Activated CD4-positive, alpha-beta memory T cell treated with anti-CD3 and anti-CD28 coated beads, Interleukin-2, amount 10 ng/mL, durations not matched to agents 7 days and 5 days (primary cell): ENCODE data around the gene RNASE8. TPM values are rescaled to one million over a fixed set of nuclear protein-coding genes. Genes with fewer than 3 reads are reported as not detected.
"Not testable (repeated sequence)": the region's sequence is repeated elsewhere in the genome, so short reads cannot be mapped to it uniquely, and the experiment has no call there.

ENCODE experiments used
- CTCF ChIA-PET: fragments of 350-600 bp; sonication (Branson Sonifier 250); formaldehyde crosslinking; loops from one replicate; lab custom pipeline; 2021; ENCODE audit warnings: antibody characterized with exemption, inconsistent platforms; lab: Charles Lee
- POLR2A ChIA-PET: fragments of 350-600 bp; sonication (Branson Sonifier 250); formaldehyde crosslinking; loops from one replicate; lab custom pipeline; 2021; ENCODE audit warnings: antibody characterized with exemption; lab: Charles Lee
- DNase-seq: peaks from one replicate; pipeline ENCODE4 v3.0.0-alpha.2; 2020
- H3K27ac Mint-ChIP-seq: one replicate; pipeline ENCODE4 v1.8.0; 2021; ENCODE audit warnings: mild to moderate bottlenecking, mixed read lengths
- H3K27me3 Mint-ChIP-seq: one replicate; pipeline ENCODE4 v1.8.0; 2021; ENCODE audit warnings: mixed read lengths
- H3K36me3 Mint-ChIP-seq: one replicate; pipeline ENCODE4 v1.8.0; 2021; ENCODE audit warnings: low read depth, mixed read lengths
- H3K4me1 Mint-ChIP-seq: one replicate; pipeline ENCODE4 v1.8.0; 2021; ENCODE audit warnings: mixed read lengths
- H3K4me3 Mint-ChIP-seq: one replicate; pipeline ENCODE4 v1.8.0; 2021; ENCODE audit warnings: mild to moderate bottlenecking, mixed read lengths
- H3K9me3 Mint-ChIP-seq: one replicate; pipeline ENCODE4 v1.8.0; 2021; ENCODE audit warnings: mixed read lengths
- total RNA-seq, 2 experiments: library from RNA; stranded (reverse); gene quantifications; one replicate each; pipeline ENCODE4 v1.2.3, GENCODE V29; 2021

Gene RNASE8
- not detected for total RNA-seq

- H3K9me3 Mint-ChIP-seq = no peaks in the 10 kb centered on the region
- H3K27ac Mint-ChIP-seq = no peak within 1 kb of the TSS
- peaks cover 26% of the 10 kb centered on the region for H3K27me3 Mint-ChIP-seq
- CTCF ChIA-PET = interaction anchor here (3.0 kb wide), 1 partner anchor 44 kb away, joined by 10 read pairs; no protein-coding TSS in a partner anchor
- H3K4me1 Mint-ChIP-seq = peaks cover 8% of the 10 kb centered on the region
- H3K4me3 Mint-ChIP-seq = no peak within 1 kb of the TSS
- no peaks in the 10 kb centered on the region for H3K36me3 Mint-ChIP-seq
- no peak for DNase-seq
- POLR2A ChIA-PET = no interaction called here
These were observed at the start of gene RNASE8 for GRCh38 chr14:21057803-21058675. Gene RNASE8 (plus strand): TSS chr14:21057822. CDS start chr14:21057893, 71 bp downstream.

- H3K4me3 Mint-ChIP-seq, DNase-seq, POLR2A ChIA-PET, H3K27ac Mint-ChIP-seq, H3K4me1 Mint-ChIP-seq, H3K36me3 Mint-ChIP-seq, H3K9me3 Mint-ChIP-seq: not testable (repeated sequence)
- H3K27me3 Mint-ChIP-seq = peaks cover 19% of the 10 kb centered on the region
- CTCF ChIA-PET = interaction anchor here (1.1 to 3.4 kb wide), 4 partner anchors 35 to 95 kb away, joined by 3 to 13 read pairs (median 4); no protein-coding TSS in a partner anchor
These were observed 47.9 kb upstream of the RNASE8 start for GRCh38 chr14:21009721-21010120.

GRCh38 chr14:21011136-21011535 is 46.5 kb upstream of the RNASE8 start:
- Mint-ChIP-seq H3K4me3 (no peak overlapping the region), H3K4me1 (no peaks in the 10 kb centered on the region), H3K9me3 (no peaks in the 10 kb centered on the region), H3K27ac (no peak overlapping the region), H3K36me3 (no peaks in the 10 kb centered on the region), H3K27me3 (peaks cover 19% of the 10 kb centered on the region)
- ChIA-PET CTCF (interaction anchor here (1.5 to 3.4 kb wide), 7 partner anchors 14 to 94 kb away, joined by 3 to 16 read pairs (median 10); no protein-coding TSS in a partner anchor), POLR2A (no interaction called here)
- DNase-seq = no peak

- ChIA-PET CTCF (interaction anchor here (0.7 to 5.3 kb wide), 37 partner anchors 9 to 463 kb away, joined by 3 to 137 read pairs (median 9); partner anchors contain the start of genes RNASE13, RNASE8, SLC39A2 and TMEM253), POLR2A (interaction anchor here (0.6 to 2.4 kb wide), 11 partner anchors 16 to 257 kb away, joined by 3 to 23 read pairs (median 4); no protein-coding TSS in a partner anchor)
- no peak overlapping the region for H3K27ac Mint-ChIP-seq
- H3K4me1 Mint-ChIP-seq = no peaks in the 10 kb centered on the region
- no peaks in the 10 kb centered on the region for H3K9me3 Mint-ChIP-seq
- no peaks in the 10 kb centered on the region for H3K36me3 Mint-ChIP-seq
- H3K4me3 Mint-ChIP-seq = no peak overlapping the region
- peak; percentile 79 for DNase-seq
- H3K27me3 Mint-ChIP-seq = peaks cover 19% of the 10 kb centered on the region
These were observed 42.8 kb upstream of the RNASE8 start for GRCh38 chr14:21014761-21015190.

- POLR2A ChIA-PET = interaction anchor here (0.9 to 2.4 kb wide), 11 partner anchors 17 to 107 kb away, joined by 3 to 23 read pairs (median 4); no protein-coding TSS in a partner anchor
- H3K36me3 Mint-ChIP-seq = no peaks in the 10 kb centered on the region
- CTCF ChIA-PET = interaction anchor here (0.9 to 5.3 kb wide), 30 partner anchors 8 to 463 kb away, joined by 3 to 137 read pairs (median 10); partner anchors contain the start of genes RNASE13, RNASE8, SLC39A2 and TMEM253
- no peak overlapping the region for H3K27ac Mint-ChIP-seq
- no peaks in the 10 kb centered on the region for H3K9me3 Mint-ChIP-seq
- DNase-seq = no peak
- H3K27me3 Mint-ChIP-seq = peaks cover 19% of the 10 kb centered on the region
- H3K4me3 Mint-ChIP-seq = no peak overlapping the region
- no peaks in the 10 kb centered on the region for H3K4me1 Mint-ChIP-seq
These were observed 42.3 kb upstream of the RNASE8 start for GRCh38 chr14:21015312-21015711.

GRCh38 chr14:21016413-21017190 is 41.0 kb upstream of the RNASE8 start:
- Mint-ChIP-seq H3K27me3 (peaks cover 17% of the 10 kb centered on the region), H3K36me3 (no peaks in the 10 kb centered on the region), H3K4me1 (no peaks in the 10 kb centered on the region), H3K9me3 (no peaks in the 10 kb centered on the region), H3K27ac (no peak overlapping the region), H3K4me3 (no peak overlapping the region)
- CTCF ChIA-PET = interaction anchor here (0.9 to 5.3 kb wide), 9 partner anchors 13 to 89 kb away, joined by 3 to 137 read pairs (median 60); partner anchors contain the start of genes TMEM253 and ZNF219
- no peak for DNase-seq
- POLR2A ChIA-PET = interaction anchor here (1.7 to 2.4 kb wide), 2 partner anchors 23 to 88 kb away, joined by 7 to 23 read pairs; no protein-coding TSS in a partner anchor

- H3K36me3 Mint-ChIP-seq = no peaks in the 10 kb centered on the region
These were observed 39.9 kb upstream of the RNASE8 start for GRCh38 chr14:21017528-21018245.

GRCh38 chr14:21018286-21018685 is 39.3 kb upstream of the RNASE8 start:
- CTCF ChIA-PET = interaction anchor here (0.6 to 4.6 kb wide), 4 partner anchors 21 to 87 kb away, joined by 3 to 137 read pairs (median 3); partner anchors contain the start of gene TMEM253
- peaks cover 2% of the 10 kb centered on the region for H3K4me1 Mint-ChIP-seq
- no peaks in the 10 kb centered on the region for H3K9me3 Mint-ChIP-seq
- peaks cover 16% of the 10 kb centered on the region for H3K27me3 Mint-ChIP-seq
- POLR2A ChIA-PET = interaction anchor here (1.2 to 1.6 kb wide), 2 partner anchors 85 to 87 kb away, joined by 3 read pairs; no protein-coding TSS in a partner anchor
- H3K36me3 Mint-ChIP-seq = no peaks in the 10 kb centered on the region
- no peak for DNase-seq
- H3K27ac Mint-ChIP-seq = no peak overlapping the region
- no peak overlapping the region for H3K4me3 Mint-ChIP-seq

More at GRCh38 chr14:21017528-21018245, 39.9 kb upstream of the RNASE8 start:
- no peak overlapping the region for H3K4me3 Mint-ChIP-seq
- no peak overlapping the region for H3K27ac Mint-ChIP-seq
- H3K9me3 Mint-ChIP-seq = no peaks in the 10 kb centered on the region
- CTCF ChIA-PET = interaction anchor here (0.6 to 4.6 kb wide), 6 partner anchors 22 to 88 kb away, joined by 3 to 137 read pairs (median 4); partner anchors contain the start of gene TMEM253
- no peak for DNase-seq
- H3K27me3 Mint-ChIP-seq = peaks cover 16% of the 10 kb centered on the region
- no peaks in the 10 kb centered on the region for H3K4me1 Mint-ChIP-seq
- POLR2A ChIA-PET = interaction anchor here (1.6 kb wide), 1 partner anchor 86 kb away, joined by 3 read pairs; no protein-coding TSS in a partner anchor

- POLR2A ChIA-PET = interaction anchor here (1.2 to 1.6 kb wide), 2 partner anchors 85 to 86 kb away, joined by 3 read pairs; no protein-coding TSS in a partner anchor
- H3K27me3 Mint-ChIP-seq = peaks cover 21% of the 10 kb centered on the region
- H3K9me3 Mint-ChIP-seq = no peaks in the 10 kb centered on the region
These were observed 38.8 kb upstream of the RNASE8 start for GRCh38 chr14:21018781-21019180.

GRCh38 chr14:21019366-21019765 is 38.3 kb upstream of the RNASE8 start:
- POLR2A ChIA-PET = interaction anchor here (1.2 kb wide), 1 partner anchor 86 kb away, joined by 3 read pairs; no protein-coding TSS in a partner anchor
- Mint-ChIP-seq H3K4me3 (no peak overlapping the region), H3K9me3 (no peaks in the 10 kb centered on the region), H3K4me1 (peaks cover 8% of the 10 kb centered on the region), H3K36me3 (no peaks in the 10 kb centered on the region), H3K27me3 (peaks cover 24% of the 10 kb centered on the region), H3K27ac (no peak overlapping the region)
- CTCF ChIA-PET = interaction anchor here (0.9 to 1.9 kb wide), 6 partner anchors 14 to 85 kb away, joined by 3 to 5 read pairs (median 3); no protein-coding TSS in a partner anchor
- DNase-seq = no peak

More at GRCh38 chr14:21018781-21019180, 38.8 kb upstream of the RNASE8 start:
- CTCF ChIA-PET = interaction anchor here (0.9 to 1.9 kb wide), 5 partner anchors 13 to 86 kb away, joined by 3 to 5 read pairs (median 3); no protein-coding TSS in a partner anchor
- no peak for DNase-seq
- H3K4me1 Mint-ChIP-seq = peaks cover 3% of the 10 kb centered on the region
- H3K36me3 Mint-ChIP-seq = no peaks in the 10 kb centered on the region
- H3K4me3 Mint-ChIP-seq = no peak overlapping the region
- H3K27ac Mint-ChIP-seq = no peak overlapping the region

- Mint-ChIP-seq H3K9me3 (no peaks in the 10 kb centered on the region), H3K27ac (no peak overlapping the region), H3K4me1 (peaks cover 11% of the 10 kb centered on the region), H3K36me3 (no peaks in the 10 kb centered on the region), H3K27me3 (peaks cover 29% of the 10 kb centered on the region), H3K4me3 (no peak overlapping the region)
- DNase-seq = no peak
- ChIA-PET POLR2A (no interaction called here), CTCF (interaction anchor here (1.5 kb wide), 1 partner anchor 83 kb away, joined by 7 read pairs; no protein-coding TSS in a partner anchor)
These were observed 36.6 kb upstream of the RNASE8 start for GRCh38 chr14:21020977-21021545.
